ENCODE measurements around the gene SLC12A5.

Gene SLC12A5

DNA sequence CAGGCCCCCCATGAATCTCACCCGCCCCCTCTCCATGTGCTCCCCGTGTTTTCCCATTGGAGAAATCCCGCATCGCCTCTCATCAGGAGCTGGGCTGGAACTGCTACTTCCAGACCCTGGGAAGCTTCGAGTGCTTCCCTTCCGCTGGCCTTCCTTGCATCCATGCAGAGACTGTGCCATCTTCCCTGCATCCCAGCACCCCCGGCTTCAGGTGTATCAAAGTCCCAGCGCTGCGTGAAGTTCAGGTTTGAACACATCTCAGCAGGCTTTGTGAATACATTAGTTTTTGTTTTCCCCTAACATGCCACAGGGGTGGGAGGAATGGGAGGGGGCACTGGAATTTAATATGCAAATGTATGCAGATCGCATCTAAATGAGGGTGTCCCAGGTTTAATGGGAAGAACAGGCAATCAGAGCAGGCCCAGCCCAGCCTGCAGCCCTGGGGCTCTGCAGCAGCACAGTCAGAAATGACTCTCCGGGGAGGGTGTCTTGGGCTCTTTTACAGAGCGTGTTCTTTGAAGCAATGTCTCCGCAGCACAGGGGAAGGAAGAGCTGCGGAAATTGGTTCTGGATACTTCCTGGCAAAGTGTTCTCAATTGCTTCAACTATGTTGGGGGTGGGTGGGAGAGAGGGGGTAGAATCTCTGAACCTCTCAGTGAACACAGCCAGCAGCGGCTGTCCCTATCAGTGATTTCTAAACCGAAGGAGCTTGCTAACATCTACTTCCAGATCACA, 28.6 kb upstream of the SLC12A5 start:
- H3K4me3 ChIP-seq (replicated peaks; ENCODE audit: low read depth, low read length): no peak overlapping the region
- no peak for DNase-seq (ENCODE audit: extremely low read depth, low read depth)
- TF ChIP-seq, protein P1, sequence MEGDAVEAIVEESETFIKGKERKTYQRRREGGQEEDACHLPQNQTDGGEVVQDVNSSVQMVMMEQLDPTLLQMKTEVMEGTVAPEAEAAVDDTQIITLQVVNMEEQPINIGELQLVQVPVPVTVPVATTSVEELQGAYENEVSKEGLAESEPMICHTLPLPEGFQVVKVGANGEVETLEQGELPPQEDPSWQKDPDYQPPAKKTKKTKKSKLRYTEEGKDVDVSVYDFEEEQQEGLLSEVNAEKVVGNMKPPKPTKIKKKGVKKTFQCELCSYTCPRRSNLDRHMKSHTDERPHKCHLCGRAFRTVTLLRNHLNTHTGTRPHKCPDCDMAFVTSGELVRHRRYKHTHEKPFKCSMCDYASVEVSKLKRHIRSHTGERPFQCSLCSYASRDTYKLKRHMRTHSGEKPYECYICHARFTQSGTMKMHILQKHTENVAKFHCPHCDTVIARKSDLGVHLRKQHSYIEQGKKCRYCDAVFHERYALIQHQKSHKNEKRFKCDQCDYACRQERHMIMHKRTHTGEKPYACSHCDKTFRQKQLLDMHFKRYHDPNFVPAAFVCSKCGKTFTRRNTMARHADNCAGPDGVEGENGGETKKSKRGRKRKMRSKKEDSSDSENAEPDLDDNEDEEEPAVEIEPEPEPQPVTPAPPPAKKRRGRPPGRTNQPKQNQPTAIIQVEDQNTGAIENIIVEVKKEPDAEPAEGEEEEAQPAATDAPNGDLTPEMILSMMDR (IDR thresholded peaks at IDR 0.05; ENCODE audit: low read depth, low read length, missing control alignments): no peak

DNA sequence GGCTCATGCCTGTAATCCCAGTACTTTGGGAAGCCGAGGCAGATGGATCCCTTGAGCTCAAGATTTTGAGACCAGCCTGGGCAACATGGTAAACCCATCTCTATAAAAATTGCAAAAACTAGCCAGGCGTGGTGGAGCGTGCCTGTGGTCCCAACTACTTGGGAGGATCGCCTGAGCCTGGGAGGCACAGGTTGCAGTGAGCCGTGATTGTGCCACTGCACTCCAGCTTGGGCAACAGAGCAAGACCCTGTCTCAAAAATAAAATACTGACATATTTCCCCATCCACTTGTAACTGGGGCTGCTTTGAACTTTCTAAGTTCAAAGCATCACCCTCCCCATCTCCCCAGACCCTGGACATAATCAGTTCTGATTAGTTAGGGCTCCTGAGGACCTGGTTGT, 27.5 kb upstream of the SLC12A5 start:
- TF ChIP-seq, protein P1 (IDR thresholded peaks at IDR 0.05; ENCODE audit: low read depth, low read length, missing control alignments): no peak
- no peak overlapping the region for H3K4me3 ChIP-seq (replicated peaks; ENCODE audit: low read depth, low read length)
- DNase-seq (ENCODE audit: extremely low read depth, low read depth): no peak

GRCh38 chr20:46002008-46002407, 27.0 kb upstream of the SLC12A5 start:
- no peak overlapping the region for H3K4me3 ChIP-seq (replicated peaks; ENCODE audit: low read depth, low read length)
- no peak for DNase-seq (ENCODE audit: extremely low read depth, low read depth)
- TF ChIP-seq, protein P1 (IDR thresholded peaks at IDR 0.05; ENCODE audit: low read depth, low read length, missing control alignments): no peak

DNA sequence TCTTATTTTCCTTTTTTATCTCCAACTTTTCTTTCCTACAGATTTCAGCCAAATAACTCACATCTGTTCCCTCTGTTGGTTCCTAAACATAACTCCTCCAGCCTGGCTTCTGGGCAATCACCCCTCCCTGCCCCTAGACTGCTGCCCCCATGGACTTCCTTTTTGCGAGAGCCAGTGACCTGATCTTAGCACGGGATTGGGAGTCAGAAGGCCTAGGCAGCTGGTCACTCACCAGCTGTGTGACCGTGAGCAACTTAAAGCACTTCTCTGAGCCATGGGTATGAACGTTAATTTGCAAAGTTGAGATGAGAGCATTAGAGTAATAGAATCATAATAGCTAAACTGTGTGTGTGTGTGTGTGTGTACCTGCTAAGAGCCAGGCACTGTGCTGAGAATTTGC, 24.8 kb upstream of the SLC12A5 start:
- no peak for DNase-seq (ENCODE audit: extremely low read depth, low read depth)
- TF ChIP-seq, protein P1 (IDR thresholded peaks at IDR 0.05; ENCODE audit: low read depth, low read length, missing control alignments): no peak
- H3K4me3 ChIP-seq (replicated peaks; ENCODE audit: low read depth, low read length): no peak overlapping the region

DNA sequence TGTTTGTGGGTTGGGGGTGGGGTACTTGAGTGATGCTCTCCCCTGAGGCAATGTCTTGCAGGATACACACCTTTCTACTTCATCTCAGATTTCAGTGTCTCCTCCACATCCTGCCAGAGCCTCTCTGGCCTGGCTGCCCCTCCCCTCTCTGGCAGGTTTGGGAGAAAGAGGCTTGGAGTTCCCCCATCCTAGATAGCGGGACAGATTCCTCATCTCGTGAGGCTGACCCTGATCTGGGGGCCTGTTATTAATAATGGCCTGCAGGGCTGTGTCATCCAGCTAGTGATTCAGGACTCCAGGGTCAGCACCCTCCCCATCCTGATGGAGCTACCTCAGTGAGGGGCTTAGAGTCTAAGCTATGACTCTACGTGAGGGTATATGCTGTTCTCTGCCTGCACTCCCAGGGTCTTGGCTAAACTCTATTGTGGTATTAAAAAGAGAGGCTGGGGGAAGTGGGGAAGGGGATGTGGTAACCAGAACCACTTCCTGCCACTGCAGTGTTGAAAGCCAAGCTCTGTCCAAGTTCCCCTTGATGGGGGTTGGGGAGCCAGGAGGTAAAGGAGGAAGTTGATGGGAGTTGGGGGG, 24.0 kb upstream of the SLC12A5 start:
- no peak for DNase-seq (ENCODE audit: extremely low read depth, low read depth)
- H3K4me3 ChIP-seq (replicated peaks; ENCODE audit: low read depth, low read length): no peak overlapping the region
- TF ChIP-seq, protein P1 (IDR thresholded peaks at IDR 0.05; ENCODE audit: low read depth, low read length, missing control alignments): no peak

DNA sequence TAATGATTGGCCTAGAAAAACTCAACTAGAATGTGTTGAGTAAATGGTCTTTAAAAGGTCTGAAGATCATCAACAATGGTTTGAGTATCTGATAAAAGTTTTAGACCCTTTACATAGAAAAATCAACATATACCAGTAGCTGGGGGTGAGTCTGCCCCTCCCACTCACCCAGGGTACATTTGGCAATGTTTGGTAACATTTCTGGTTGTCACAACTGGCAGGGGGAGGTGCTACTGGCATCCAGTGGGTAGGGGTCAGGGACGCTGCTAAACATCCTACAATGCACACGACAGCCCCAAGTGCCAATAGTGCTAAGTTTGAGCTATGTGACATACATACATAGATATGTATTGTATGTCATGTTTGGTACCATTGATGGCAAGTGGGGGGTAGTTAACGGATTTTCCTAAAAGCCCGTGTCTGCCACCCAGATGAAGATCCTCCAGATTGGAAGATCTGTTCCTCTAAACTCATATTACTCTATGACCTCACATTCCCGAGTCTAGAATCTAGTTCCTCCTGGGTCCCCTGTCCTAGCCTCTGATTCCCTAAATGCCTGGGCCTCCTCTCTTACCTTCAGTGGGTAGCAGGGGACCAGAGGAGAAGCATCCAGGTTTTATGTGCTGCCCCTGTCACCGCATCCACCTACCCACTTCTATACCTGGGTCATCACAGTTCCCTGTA, 22.9 kb upstream of the SLC12A5 start:
- H3K4me3 ChIP-seq (replicated peaks; ENCODE audit: low read depth, low read length): no peak overlapping the region
- no peak for DNase-seq (ENCODE audit: extremely low read depth, low read depth)
- TF ChIP-seq, protein P1 (IDR thresholded peaks at IDR 0.05; ENCODE audit: low read depth, low read length, missing control alignments): no peak

All from HFF-Myc (cell line).